ENCODE data around the gene RNF169.

The RNF169 gene

DNA sequence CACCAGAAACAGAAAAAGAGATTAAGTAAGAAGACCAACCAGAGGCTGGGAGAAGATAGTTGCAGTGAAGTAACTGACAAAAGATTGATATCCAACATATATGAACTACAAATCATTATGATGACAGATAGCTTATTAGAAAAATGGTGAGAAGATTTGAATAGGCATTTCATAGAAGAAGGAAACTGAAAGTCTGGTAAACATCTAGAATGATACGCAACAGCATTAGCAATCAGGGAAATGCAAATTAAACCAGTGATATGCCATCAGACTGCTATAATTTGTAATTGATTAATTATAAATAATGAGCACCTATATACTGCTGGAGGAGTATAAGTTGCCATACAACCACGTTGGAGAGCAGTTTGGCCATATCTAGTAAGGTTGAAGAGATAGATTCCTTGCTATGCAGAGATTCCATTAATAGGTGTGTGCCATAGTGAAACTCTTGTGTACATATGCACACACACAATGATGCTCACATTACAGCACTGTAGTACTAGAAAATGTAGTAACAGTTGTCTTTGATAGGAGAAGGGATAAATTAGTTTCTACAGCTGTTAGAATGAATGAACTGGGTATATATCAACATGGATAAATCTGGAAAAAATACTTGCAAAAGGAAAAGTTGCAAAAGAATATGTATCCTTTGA, 20.5 kb downstream of the RNF169 start:
- DNase-seq = no peak

DNA sequence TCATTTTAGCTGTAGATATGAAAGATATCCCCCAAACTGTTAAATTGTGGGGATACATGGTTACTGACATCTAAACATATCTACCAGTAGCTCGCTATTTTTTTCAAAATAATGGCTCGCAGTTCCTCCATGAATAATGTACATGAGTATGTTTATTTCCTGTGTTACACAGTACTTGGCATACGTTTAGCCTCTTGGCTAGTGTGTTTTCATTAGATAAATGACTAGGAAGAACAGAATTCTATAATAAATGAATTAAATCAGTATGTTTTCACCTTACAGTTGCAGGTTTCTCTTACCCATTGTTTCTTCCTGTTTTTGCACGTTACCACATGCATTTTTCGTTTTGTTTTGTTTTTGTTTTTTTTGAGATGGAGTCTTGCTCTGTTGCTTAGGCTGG, 21.8 kb downstream of the RNF169 start:
- no peak for DNase-seq

DNA sequence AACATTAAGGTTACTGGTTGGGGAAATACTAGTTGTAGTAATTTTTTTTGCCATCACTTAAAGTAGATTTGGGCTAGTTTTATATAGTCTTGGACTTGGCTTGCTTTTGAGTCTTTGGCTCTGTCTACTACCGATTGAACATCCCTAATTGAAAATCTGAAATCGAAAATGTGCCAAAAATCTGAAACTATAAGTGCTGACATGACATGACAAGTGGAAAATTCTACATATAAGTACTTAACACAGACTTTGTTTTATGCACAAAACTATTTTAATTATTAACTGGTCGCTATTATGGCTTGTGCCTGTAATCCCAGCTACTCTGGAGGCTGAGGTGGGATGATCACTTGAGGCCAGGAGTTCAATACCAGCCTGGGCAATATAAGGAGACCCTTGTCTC, 22.5 kb downstream of the RNF169 start:
- DNase-seq = no peak

GRCh38 chr11:74773476-74773875, 24.8 kb downstream of the RNF169 start:
- no peak for DNase-seq

DNA sequence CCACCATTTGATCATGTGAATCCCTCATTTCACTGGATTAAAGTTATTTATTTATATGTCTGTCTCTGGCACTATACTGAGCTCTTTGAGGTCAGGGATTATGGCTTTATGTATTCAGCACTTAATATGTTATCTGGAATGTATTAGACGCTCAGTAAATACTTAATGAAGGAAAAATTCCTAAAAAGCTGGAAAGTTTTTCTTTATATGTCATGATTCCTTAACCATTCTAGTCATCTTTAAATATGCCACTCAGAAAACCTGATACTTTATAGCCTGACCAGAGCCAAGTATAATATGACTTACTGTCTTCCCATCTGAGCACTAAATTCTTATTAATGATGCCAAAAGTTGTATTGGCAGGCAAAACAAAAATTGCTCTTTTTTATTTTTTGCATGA, 27.1 kb downstream of the RNF169 start:
- no peak for DNase-seq

GRCh38 chr11:74776546-74776945, 27.9 kb downstream of the RNF169 start:
- DNase-seq = no peak

GRCh38 chr11:74777038-74777437, 28.4 kb downstream of the RNF169 start:
- no peak for DNase-seq

GRCh38 chr11:74777877-74778276, 29.2 kb downstream of the RNF169 start:
- no peak for DNase-seq

DNA sequence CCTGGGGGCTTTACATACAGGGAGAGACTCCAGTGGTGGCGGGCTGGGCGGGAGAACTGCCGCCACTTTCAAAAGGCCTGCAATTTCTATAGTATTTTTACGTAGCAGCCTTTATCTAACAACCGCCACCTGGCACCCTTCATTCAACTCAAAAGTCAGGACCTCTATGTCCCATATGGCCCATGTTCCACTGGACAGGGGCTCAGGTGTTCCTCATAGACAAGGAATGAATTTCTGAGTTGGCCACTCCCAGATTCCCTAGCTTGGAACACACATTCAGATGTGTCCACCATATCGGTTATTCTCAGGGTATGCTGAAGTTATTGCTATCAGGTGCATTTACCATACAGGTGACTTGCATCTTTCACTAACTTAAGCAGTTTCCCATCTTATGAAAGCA, 29.9 kb downstream of the RNF169 start:
- no peak for DNase-seq

- no peak for DNase-seq
Measured at GRCh38 chr11:74780248-74781005, 31.8 kb downstream of the RNF169 start.

- no peak for DNase-seq
Measured at GRCh38 chr11:74783241-74783871, 34.7 kb downstream of the RNF169 start.

DNA sequence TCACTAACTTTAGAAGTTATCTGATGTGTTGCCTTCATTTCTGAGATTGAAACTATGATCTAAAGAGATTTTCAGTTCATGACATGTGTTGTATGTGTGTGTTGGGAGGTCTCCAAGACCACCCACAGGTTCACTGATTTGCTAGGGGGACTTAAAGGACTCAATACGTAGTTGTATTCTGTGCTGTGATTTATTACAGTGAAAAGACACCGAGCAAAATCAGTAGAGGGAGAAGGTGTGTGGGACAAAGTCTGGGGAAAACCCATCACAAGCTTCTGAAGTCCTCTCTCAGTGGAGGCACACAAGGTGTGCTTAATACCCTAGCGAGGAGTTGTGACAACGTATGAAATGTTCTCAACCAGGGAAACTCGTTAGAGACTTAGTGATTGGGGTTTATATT, 35.6 kb downstream of the RNF169 start:
- DNase-seq = no peak

GRCh38 chr11:74784726-74785125, 36.1 kb downstream of the RNF169 start:
- DNase-seq = no peak

GRCh38 chr11:74786574-74786973, 37.9 kb downstream of the RNF169 start:
- DNase-seq = no peak

GRCh38 chr11:74791333-74792100, 42.9 kb downstream of the RNF169 start:
- DNase-seq = no peak

DNA sequence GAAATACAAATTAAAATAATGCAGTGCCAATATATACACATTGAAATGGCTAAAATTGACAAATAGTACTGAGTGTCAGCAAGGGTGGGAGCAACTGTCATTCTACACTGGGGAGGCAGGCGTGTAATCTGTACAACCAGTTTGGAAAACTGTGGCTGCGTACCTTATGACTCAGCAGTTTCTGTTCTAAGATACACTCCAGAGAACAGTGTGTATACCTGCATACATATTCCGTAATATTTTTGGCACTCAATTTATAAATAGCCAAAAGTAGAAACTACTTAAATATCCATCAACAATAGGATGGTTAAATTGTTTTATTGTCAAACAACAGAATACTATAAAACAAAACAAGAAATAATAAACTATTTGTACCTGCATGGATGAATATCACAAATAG, 57.6 kb downstream of the RNF169 start:
- DNase-seq = no peak

DNA sequence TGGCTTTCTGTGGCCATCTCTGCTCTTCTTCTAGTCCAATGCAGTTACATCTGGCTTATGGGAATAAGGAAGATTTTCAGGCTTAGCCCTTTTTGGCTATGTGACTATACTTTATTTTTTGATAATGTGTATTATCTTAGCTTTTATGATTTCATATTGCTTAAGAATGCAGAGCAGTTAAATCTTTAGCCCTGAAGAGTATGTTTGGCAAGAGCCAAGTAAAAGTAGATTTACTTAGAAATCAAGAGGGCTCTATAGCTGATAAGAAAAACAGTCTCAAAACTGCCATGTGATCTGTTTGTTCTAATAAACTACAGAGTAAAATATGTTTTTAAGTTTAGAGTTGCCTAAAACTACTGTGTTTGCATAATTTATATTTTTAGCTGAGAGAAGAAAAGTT, 61.2 kb downstream of the RNF169 start:
- DNase-seq = no peak

GRCh38 chr11:74815966-74816365, 67.3 kb downstream of the RNF169 start:
- no peak for DNase-seq

DNA sequence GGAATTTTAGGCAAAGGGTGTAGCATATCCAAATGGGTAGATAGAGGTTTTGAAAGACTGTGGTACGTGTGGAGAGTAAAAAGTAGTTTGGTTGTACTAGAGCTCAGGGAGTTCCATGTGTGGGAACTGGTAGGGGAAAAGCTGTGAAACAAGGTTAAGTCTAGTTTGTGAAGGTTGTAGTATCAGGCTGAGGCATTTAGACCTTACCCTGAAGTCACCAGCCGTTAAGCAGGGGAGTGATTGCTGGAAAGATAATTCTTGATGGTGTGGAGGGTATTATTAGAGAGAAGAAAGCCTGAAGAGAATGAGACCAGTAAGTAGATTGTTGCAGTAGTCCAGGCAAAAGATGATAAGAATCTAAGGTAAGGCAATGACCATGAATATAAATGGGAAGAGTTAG, 68.0 kb downstream of the RNF169 start:
- no peak for DNase-seq

DNA sequence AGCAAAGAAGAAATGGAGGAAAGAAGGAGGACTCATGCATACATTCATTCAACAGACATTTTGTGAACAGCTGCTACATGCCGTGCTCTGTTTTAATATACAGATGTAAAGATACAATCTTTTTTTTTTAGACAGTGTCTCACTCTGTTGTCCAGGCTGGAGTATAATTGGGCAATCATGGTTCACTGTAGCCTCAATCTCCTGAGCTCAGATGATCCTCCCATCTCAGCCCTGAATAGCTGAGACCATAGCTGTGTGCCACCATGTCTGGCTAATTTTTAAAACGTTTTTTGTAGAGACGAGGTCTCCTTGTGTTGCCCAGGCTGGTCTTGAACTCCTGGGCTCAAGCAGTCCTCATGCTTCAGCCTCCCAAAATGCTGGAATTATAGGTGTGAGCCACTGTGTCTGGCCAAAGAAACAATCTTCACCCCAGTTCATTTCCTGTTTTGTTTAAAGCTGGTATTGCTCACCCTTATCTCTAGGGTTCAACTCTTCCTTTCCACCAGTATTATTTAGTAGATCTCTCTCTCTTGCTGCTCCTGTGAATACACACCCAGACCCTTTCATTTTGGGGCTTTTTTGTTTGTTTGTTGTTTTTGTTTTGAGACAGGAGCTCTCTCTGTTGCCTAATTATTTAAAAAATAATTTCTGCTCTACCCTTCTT, 69.8 kb downstream of the RNF169 start:
- DNase-seq = no peak

GRCh38 chr11:74819400-74819799, 70.8 kb downstream of the RNF169 start:
- DNase-seq = no peak

GRCh38 chr11:74820763-74821162, 72.1 kb downstream of the RNF169 start:
- no peak for DNase-seq

DNA sequence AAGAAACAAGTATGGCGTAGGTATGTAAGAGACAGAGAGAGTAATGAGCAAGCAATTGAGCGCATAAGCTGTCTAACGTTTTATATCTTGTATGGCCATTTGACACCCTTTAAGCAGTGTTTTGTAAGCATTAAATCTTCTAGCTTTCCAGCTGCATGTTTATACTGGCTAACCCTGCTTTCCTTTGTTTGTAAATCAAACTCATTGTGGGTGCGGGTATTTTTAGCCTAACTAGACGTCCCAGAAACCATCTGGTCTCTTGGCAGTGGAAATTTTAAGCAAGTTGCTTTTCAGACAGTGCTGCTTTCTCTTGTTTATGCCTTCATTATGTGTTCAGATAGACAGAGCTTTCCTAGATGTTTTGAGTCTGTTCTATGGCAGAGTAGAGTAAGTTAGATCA, 73.5 kb downstream of the RNF169 start:
- DNase-seq = no peak
